Measurements from ENCODE around the gene RHEX.
A peak's percentile ranks its signal among the peaks of the same experiment; 100 is the strongest.
"Not testable (repeated sequence)": the region's sequence is repeated elsewhere in the genome, so short reads cannot be mapped to it uniquely, and the experiment has no call there.

RHEX gene

GRCh38 chr1:206030191-206030590, 22.8 kb upstream of the RHEX start:
- no peak for DNase-seq (ENCODE audit: low read depth in 2 of 2, low spot score in 1 of 2)

GRCh38 chr1:206030714-206031113, 22.3 kb upstream of the RHEX start:
- peak; percentile 21 to 43 for DNase-seq (ENCODE audit: low read depth in 2 of 2, low spot score in 1 of 2)

- DNase-seq (ENCODE audit: low read depth in 2 of 2, low spot score in 1 of 2), result no peak
Observed at GRCh38 chr1:206032380-206033140, 20.4 kb upstream of the RHEX start.

- DNase-seq (ENCODE audit: low read depth in 2 of 2, low spot score in 1 of 2), result no peak
Observed at GRCh38 chr1:206035027-206035426, 17.9 kb upstream of the RHEX start.

GRCh38 chr1:206036663-206037455, 16.1 kb upstream of the RHEX start:
- DNase-seq (ENCODE audit: low read depth in 2 of 2, low spot score in 1 of 2), result no peak

GRCh38 chr1:206037581-206037980, 15.4 kb upstream of the RHEX start:
- no peak for DNase-seq (ENCODE audit: low read depth in 2 of 2, low spot score in 1 of 2)

- DNase-seq (ENCODE audit: low read depth in 2 of 2, low spot score in 1 of 2), result no peak
Observed at GRCh38 chr1:206039046-206039973, 13.7 kb upstream of the RHEX start.

- DNase-seq (ENCODE audit: low read depth in 2 of 2, low spot score in 1 of 2), result no peak
Observed at GRCh38 chr1:206040328-206040727, 12.6 kb upstream of the RHEX start.

- DNase-seq (ENCODE audit: low read depth in 2 of 2, low spot score in 1 of 2), result no peak
Observed at GRCh38 chr1:206041640-206042039, 11.3 kb upstream of the RHEX start.

- DNase-seq (ENCODE audit: low read depth in 2 of 2, low spot score in 1 of 2), result no peak
Observed at GRCh38 chr1:206047271-206047670, 5.7 kb upstream of the RHEX start.

GRCh38 chr1:206048582-206048981, 4.4 kb upstream of the RHEX start:
- no peak for DNase-seq (ENCODE audit: low read depth in 2 of 2, low spot score in 1 of 2)

GRCh38 chr1:206049293-206049692, 3.7 kb upstream of the RHEX start:
- DNase-seq (ENCODE audit: low read depth in 2 of 2, low spot score in 1 of 2), result no peak

- no peak for DNase-seq (ENCODE audit: low read depth in 2 of 2, low spot score in 1 of 2)
Observed at GRCh38 chr1:206049919-206050600, 2.9 kb upstream of the RHEX start.

GRCh38 chr1:206050655-206051235, 2.2 kb upstream of the RHEX start:
- DNase-seq (ENCODE audit: low read depth in 2 of 2, low spot score in 1 of 2), result peak in 1 of 2 donors; percentile 7

- not testable (repeated sequence) for DNase-seq (ENCODE audit: low read depth in 2 of 2, low spot score in 1 of 2)
Observed at GRCh38 chr1:206052231-206052865, 625 bp upstream of the RHEX start.

- not testable (repeated sequence) for DNase-seq (ENCODE audit: low read depth in 2 of 2, low spot score in 1 of 2)
Observed at GRCh38 chr1:206053616-206054015, 643 bp downstream of the RHEX start.

GRCh38 chr1:206055069-206055625, 2.2 kb downstream of the RHEX start:
- DNase-seq (ENCODE audit: low read depth in 2 of 2, low spot score in 1 of 2), result not testable (repeated sequence)

GRCh38 chr1:206055639-206056323, 2.8 kb downstream of the RHEX start:
- not testable (repeated sequence) for DNase-seq (ENCODE audit: low read depth in 2 of 2, low spot score in 1 of 2)
